Neuron (in vitro differentiated cells): Measurements from ENCODE around the gene REV3L.
"Not testable (repeated sequence)": the region's sequence is repeated elsewhere in the genome, so short reads cannot be mapped to it uniquely, and the experiment has no call there.

Experiments
- H2AFZ ChIP-seq: one replicate; pipeline ENCODE4 v1.6.1; 2013; ENCODE audit warnings: low read depth, mild to moderate bottlenecking, inconsistent platforms, low read length, moderate library complexity
- H3K27me3 ChIP-seq: one replicate; pipeline ENCODE4 v1.6.1; 2013; ENCODE audit warnings: low read length; ENCODE audit not compliant: insufficient read depth
- H3K36me3 ChIP-seq: one replicate; pipeline ENCODE4 v1.6.1; 2013; ENCODE audit warnings: low read length; ENCODE audit not compliant: insufficient read depth
- H3K4me1 ChIP-seq: one replicate; pipeline ENCODE4 v1.6.1; 2013; ENCODE audit warnings: low read length; ENCODE audit not compliant: insufficient read depth
- H3K4me3 ChIP-seq: 2 replicates; pipeline ENCODE4 v1.5.1; 2013; ENCODE audit warnings: mild to moderate bottlenecking, low read length, moderate library complexity
- H3K9me3 ChIP-seq: one replicate; pipeline ENCODE4 v1.6.1; 2013; ENCODE audit warnings: low read length

REV3L gene

GRCh38 chr6:111306104-111306888 lies 176.7 kb downstream of the REV3L start:
- Histone ChIP-seq H3K27me3 (no peaks in the 10 kb centered on the region), H2AFZ (no peak overlapping the region), H3K36me3 (peaks cover 65% of the 10 kb centered on the region), H3K4me3 (no peak overlapping the region), H3K9me3 (no peaks in the 10 kb centered on the region), H3K4me1 (no peaks in the 10 kb centered on the region)

GRCh38 chr6:111301946-111302345 lies 181.1 kb downstream of the REV3L start:
- Histone ChIP-seq H2AFZ (no peak overlapping the region), H3K27me3 (no peaks in the 10 kb centered on the region), H3K4me3 (no peak overlapping the region), H3K36me3 (peaks cover 45% of the 10 kb centered on the region), H3K9me3 (no peaks in the 10 kb centered on the region), H3K4me1 (no peaks in the 10 kb centered on the region)

GRCh38 chr6:111300938-111301800 lies 181.8 kb downstream of the REV3L start:
- peaks cover 42% of the 10 kb centered on the region for H3K36me3 ChIP-seq

GRCh38 chr6:111297776-111298175 lies 185.2 kb downstream of the REV3L start:
- Histone ChIP-seq H2AFZ (no peak overlapping the region), H3K4me3 (no peak overlapping the region), H3K9me3 (no peaks in the 10 kb centered on the region), H3K27me3 (no peaks in the 10 kb centered on the region), H3K4me1 (no peaks in the 10 kb centered on the region), H3K36me3 (peaks cover 30% of the 10 kb centered on the region)

More at GRCh38 chr6:111300938-111301800, 181.8 kb downstream of the REV3L start:
- H3K4me3 ChIP-seq, H2AFZ ChIP-seq, H3K27me3 ChIP-seq, H3K9me3 ChIP-seq, H3K4me1 ChIP-seq: not testable (repeated sequence)

- Histone ChIP-seq H3K27me3 (no peaks in the 10 kb centered on the region), H3K4me3 (no peak overlapping the region), H3K4me1 (no peaks in the 10 kb centered on the region), H2AFZ (no peak overlapping the region), H3K9me3 (no peaks in the 10 kb centered on the region), H3K36me3 (peaks cover 15% of the 10 kb centered on the region)
Measured at GRCh38 chr6:111294374-111294967, 188.5 kb downstream of the REV3L start.

GRCh38 chr6:111291336-111292259 lies 191.4 kb downstream of the REV3L start:
- no peaks in the 10 kb centered on the region for H3K9me3 ChIP-seq
- H3K4me3 ChIP-seq: no peak overlapping the region
- H2AFZ ChIP-seq: no peak overlapping the region
- peaks cover under 1% of the 10 kb centered on the region for H3K36me3 ChIP-seq
- H3K4me1 ChIP-seq: no peaks in the 10 kb centered on the region
- no peaks in the 10 kb centered on the region for H3K27me3 ChIP-seq

GRCh38 chr6:111290689-111291335 lies 192.2 kb downstream of the REV3L start:
- H3K27me3 ChIP-seq, H3K4me1 ChIP-seq, H3K36me3 ChIP-seq, H2AFZ ChIP-seq, H3K9me3 ChIP-seq, H3K4me3 ChIP-seq: not testable (repeated sequence)

- H3K27me3 ChIP-seq, H3K4me1 ChIP-seq, H2AFZ ChIP-seq, H3K4me3 ChIP-seq, H3K9me3 ChIP-seq: not testable (repeated sequence)
- peaks cover 17% of the 10 kb centered on the region for H3K36me3 ChIP-seq
Measured at GRCh38 chr6:111284356-111284755, 198.7 kb downstream of the REV3L start.

GRCh38 chr6:111283707-111284106 lies 199.3 kb downstream of the REV3L start:
- no peaks in the 10 kb centered on the region for H3K27me3 ChIP-seq
- no peak overlapping the region for H2AFZ ChIP-seq
- H3K36me3 ChIP-seq: peaks cover 23% of the 10 kb centered on the region
- no peaks in the 10 kb centered on the region for H3K4me1 ChIP-seq
- peaks cover 11% of the 10 kb centered on the region for H3K9me3 ChIP-seq
- H3K4me3 ChIP-seq: no peak overlapping the region

- H2AFZ ChIP-seq: no peak overlapping the region
- peaks cover 34% of the 10 kb centered on the region for H3K36me3 ChIP-seq
- peaks cover 16% of the 10 kb centered on the region for H3K9me3 ChIP-seq
- H3K4me1 ChIP-seq: no peaks in the 10 kb centered on the region
- H3K4me3 ChIP-seq: no peak overlapping the region
- no peaks in the 10 kb centered on the region for H3K27me3 ChIP-seq
Measured at GRCh38 chr6:111282515-111282914, 200.5 kb downstream of the REV3L start.

GRCh38 chr6:111280445-111280955 lies 202.5 kb downstream of the REV3L start:
- Histone ChIP-seq H3K4me1 (no peaks in the 10 kb centered on the region), H3K27me3 (no peaks in the 10 kb centered on the region), H3K36me3 (peaks cover 51% of the 10 kb centered on the region), H2AFZ (no peak overlapping the region), H3K9me3 (peaks cover 26% of the 10 kb centered on the region), H3K4me3 (no peak overlapping the region)

- Histone ChIP-seq H3K4me3 (no peak overlapping the region), H3K36me3 (peaks cover 64% of the 10 kb centered on the region), H3K9me3 (peaks cover 35% of the 10 kb centered on the region), H2AFZ (no peak overlapping the region), H3K27me3 (no peaks in the 10 kb centered on the region), H3K4me1 (no peaks in the 10 kb centered on the region)
Measured at GRCh38 chr6:111278731-111279130, 204.3 kb downstream of the REV3L start.
